ENCODE results near the gene MESP1.

The MESP1 gene

DNA sequence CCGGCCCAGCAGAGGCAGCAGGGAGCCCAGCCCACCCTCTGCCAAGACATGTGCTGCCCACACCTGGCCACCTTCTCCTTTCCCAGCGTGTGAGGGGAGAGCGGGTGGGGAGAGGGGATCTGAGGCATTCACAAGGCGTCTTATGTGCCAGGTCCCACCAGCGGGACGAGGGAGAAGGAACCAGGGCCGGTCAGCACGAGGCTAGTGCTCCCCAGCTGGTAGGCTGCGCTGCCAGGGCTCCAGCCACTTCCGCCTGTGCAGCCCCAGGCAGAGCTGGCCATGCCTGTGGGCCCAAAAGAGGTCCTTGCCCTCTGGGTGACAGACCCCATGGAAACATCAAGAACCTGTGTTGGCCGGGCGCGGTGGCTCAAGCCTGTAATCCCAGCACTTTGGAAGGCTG is 5.9 kb downstream of the MESP1 start:
- Histone ChIP-seq H3K9ac (ENCODE audit: low read length) (no peak overlapping the region), H3K4me3 (ENCODE audit: insufficient read depth, low read length, poor library complexity, severe bottlenecking) (no peak overlapping the region), H2AFZ (ENCODE audit: low read depth, low read length, severe bottlenecking) (no peak overlapping the region), H3K4me2 (ENCODE audit: low read depth, low read length, poor library complexity, severe bottlenecking) (no peak overlapping the region), H3K79me2 (ENCODE audit: insufficient read depth, low read length) (no peaks in the 10 kb centered on the region), H3K9me3 (ENCODE audit: insufficient read depth, low read length) (no peaks in the 10 kb centered on the region), H4K20me1 (ENCODE audit: low read depth, low read length) (no peaks in the 10 kb centered on the region), H3K27ac (ENCODE audit: low read depth, low read length) (no peak overlapping the region), H3K27me3 (ENCODE audit: low read length) (no peaks in the 10 kb centered on the region), H3K36me3 (ENCODE audit: low read length) (no peaks in the 10 kb centered on the region), H3K9me2 (replicated peaks; ENCODE audit: insufficient read depth, low read length) (no peaks in the 10 kb centered on the region), H3F3A (ENCODE audit: insufficient read depth) (no peaks in the 10 kb centered on the region)
- TF ChIP-seq, protein P1, sequence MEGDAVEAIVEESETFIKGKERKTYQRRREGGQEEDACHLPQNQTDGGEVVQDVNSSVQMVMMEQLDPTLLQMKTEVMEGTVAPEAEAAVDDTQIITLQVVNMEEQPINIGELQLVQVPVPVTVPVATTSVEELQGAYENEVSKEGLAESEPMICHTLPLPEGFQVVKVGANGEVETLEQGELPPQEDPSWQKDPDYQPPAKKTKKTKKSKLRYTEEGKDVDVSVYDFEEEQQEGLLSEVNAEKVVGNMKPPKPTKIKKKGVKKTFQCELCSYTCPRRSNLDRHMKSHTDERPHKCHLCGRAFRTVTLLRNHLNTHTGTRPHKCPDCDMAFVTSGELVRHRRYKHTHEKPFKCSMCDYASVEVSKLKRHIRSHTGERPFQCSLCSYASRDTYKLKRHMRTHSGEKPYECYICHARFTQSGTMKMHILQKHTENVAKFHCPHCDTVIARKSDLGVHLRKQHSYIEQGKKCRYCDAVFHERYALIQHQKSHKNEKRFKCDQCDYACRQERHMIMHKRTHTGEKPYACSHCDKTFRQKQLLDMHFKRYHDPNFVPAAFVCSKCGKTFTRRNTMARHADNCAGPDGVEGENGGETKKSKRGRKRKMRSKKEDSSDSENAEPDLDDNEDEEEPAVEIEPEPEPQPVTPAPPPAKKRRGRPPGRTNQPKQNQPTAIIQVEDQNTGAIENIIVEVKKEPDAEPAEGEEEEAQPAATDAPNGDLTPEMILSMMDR (IDR thresholded peaks at IDR 0.05; ENCODE audit: insufficient read depth, low read length, poor library complexity, severe bottlenecking) = no peak
- TF ChIP-seq EZH2phosphoT487 (conservative IDR thresholded peaks at IDR 0.05; ENCODE audit: low read length) = no peak

DNA sequence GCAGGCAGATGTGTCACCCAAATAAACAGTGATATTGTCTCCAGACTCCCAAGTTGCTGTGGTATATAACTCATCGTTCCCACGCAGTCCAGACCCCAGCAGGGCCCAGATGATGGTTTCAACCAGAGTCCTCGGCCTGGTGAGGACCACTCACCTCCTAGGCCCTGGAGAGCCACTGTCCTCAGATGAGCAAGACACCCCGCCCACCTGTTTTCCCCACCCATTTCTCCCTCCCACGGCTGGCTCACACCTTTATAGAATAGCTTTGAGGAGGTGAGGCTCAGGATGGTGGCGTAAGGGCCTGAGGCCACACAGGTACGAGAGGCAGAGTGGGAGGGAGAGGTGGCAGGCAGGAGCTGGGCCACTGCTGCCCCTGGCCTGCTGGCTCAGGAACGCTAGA is 7.5 kb downstream of the MESP1 start:
- Histone ChIP-seq H3K36me3 (ENCODE audit: low read length) (no peaks in the 10 kb centered on the region), H3F3A (ENCODE audit: insufficient read depth) (no peaks in the 10 kb centered on the region), H3K27me3 (ENCODE audit: low read length) (no peaks in the 10 kb centered on the region), H3K79me2 (ENCODE audit: insufficient read depth, low read length) (no peaks in the 10 kb centered on the region), H3K9me3 (ENCODE audit: insufficient read depth, low read length) (no peaks in the 10 kb centered on the region), H3K27ac (ENCODE audit: low read depth, low read length) (no peak overlapping the region), H3K9me2 (replicated peaks; ENCODE audit: insufficient read depth, low read length) (no peaks in the 10 kb centered on the region), H3K4me3 (ENCODE audit: insufficient read depth, low read length, poor library complexity, severe bottlenecking) (no peak overlapping the region), H2AFZ (ENCODE audit: low read depth, low read length, severe bottlenecking) (no peak overlapping the region), H3K4me2 (ENCODE audit: low read depth, low read length, poor library complexity, severe bottlenecking) (no peak overlapping the region), H4K20me1 (ENCODE audit: low read depth, low read length) (no peaks in the 10 kb centered on the region), H3K9ac (ENCODE audit: low read length) (no peak overlapping the region)
- no peak for TF ChIP-seq EZH2phosphoT487 (conservative IDR thresholded peaks at IDR 0.05; ENCODE audit: low read length)
- TF ChIP-seq, protein P1 (IDR thresholded peaks at IDR 0.05; ENCODE audit: insufficient read depth, low read length, poor library complexity, severe bottlenecking) = no peak

DNA sequence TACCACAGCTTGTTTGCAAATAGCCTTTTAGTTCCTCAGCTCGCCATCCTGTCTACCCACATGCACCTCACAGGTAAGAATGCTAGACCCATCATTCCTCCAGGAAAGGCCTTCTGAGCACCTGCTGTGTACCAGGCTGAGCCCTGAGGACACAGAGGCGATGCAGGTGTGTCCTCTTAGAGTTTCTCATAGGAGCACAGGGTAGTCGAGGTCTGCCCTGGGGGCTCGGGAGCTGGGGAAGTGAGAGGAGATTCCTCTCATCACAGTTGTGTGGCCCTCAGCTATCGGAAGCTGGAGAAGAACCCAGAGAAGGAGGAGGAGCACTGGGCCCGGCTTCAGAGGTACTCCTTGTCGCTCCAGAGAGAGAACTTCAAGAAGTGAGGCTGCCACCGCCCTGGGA is 8.0 kb downstream of the MESP1 start:
- Histone ChIP-seq H3K27ac (ENCODE audit: low read depth, low read length) (no peak overlapping the region), H3F3A (ENCODE audit: insufficient read depth) (no peaks in the 10 kb centered on the region), H4K20me1 (ENCODE audit: low read depth, low read length) (no peaks in the 10 kb centered on the region), H3K27me3 (ENCODE audit: low read length) (no peaks in the 10 kb centered on the region), H3K9me3 (ENCODE audit: insufficient read depth, low read length) (no peaks in the 10 kb centered on the region), H3K9ac (ENCODE audit: low read length) (no peak overlapping the region), H3K4me3 (ENCODE audit: insufficient read depth, low read length, poor library complexity, severe bottlenecking) (no peak overlapping the region), H3K36me3 (ENCODE audit: low read length) (no peaks in the 10 kb centered on the region), H3K4me2 (ENCODE audit: low read depth, low read length, poor library complexity, severe bottlenecking) (no peak overlapping the region), H3K9me2 (replicated peaks; ENCODE audit: insufficient read depth, low read length) (no peaks in the 10 kb centered on the region), H2AFZ (ENCODE audit: low read depth, low read length, severe bottlenecking) (no peak overlapping the region), H3K79me2 (ENCODE audit: insufficient read depth, low read length) (no peaks in the 10 kb centered on the region)
- no peak for TF ChIP-seq EZH2phosphoT487 (conservative IDR thresholded peaks at IDR 0.05; ENCODE audit: low read length)
- TF ChIP-seq, protein P1 (IDR thresholded peaks at IDR 0.05; ENCODE audit: insufficient read depth, low read length, poor library complexity, severe bottlenecking) = no peak
